PC-9 (cell line): Measurements from ENCODE around the gene ACTA1. TPM values are rescaled to one million over a fixed set of nuclear protein-coding genes. Genes with fewer than 3 reads are reported as not detected.

Source experiments
- BruUV-seq: library from RNA; stranded (reverse); fragments of 400-500 nt; replicated peaks from 2 replicates; lab custom pipeline; 2021; lab: Mats Ljungman, UMichigan
- CTCF ChIA-PET: fragments of 300-600 bp; sonication (Branson Sonifier 250); formaldehyde crosslinking; loops from one replicate; lab custom pipeline; 2022; ENCODE audit warnings: antibody characterized with exemption; lab: Charles Lee
- POLR2A ChIA-PET: fragments of 300-600 bp; sonication (Branson Sonifier 250); formaldehyde crosslinking; loops from one replicate; lab custom pipeline; 2022; ENCODE audit warnings: antibody characterized with exemption; ENCODE audit not compliant: unreplicated experiment; lab: Charles Lee
- DNase-seq, 2 experiments: peaks; one replicate each; pipeline versions ENCODE4 v3.0.0 to v3.0.0-alpha.2; 2015 to 2022; ENCODE audit warnings: mixed read lengths in 1 of 2
- H2AFZ ChIP-seq: fragments of 200-600 bp; sonication (generic); 2 replicates; pipeline ENCODE4 v1.8.1; 2017; ENCODE audit warnings: antibody characterized with exemption
- H3F3A ChIP-seq: fragments of 200-600 bp; sonication (generic); 2 replicates; pipeline ENCODE4 v1.8.1; 2017; ENCODE audit warnings: antibody characterized with exemption, mild to moderate bottlenecking, low read depth; ENCODE audit not compliant: insufficient read depth
- H3K27ac ChIP-seq: fragments of 200-600 bp; sonication (generic); 2 replicates; pipeline ENCODE4 v1.6.1; 2016; ENCODE audit warnings: mixed run types
- H3K27me3 ChIP-seq: fragments of 200-600 bp; sonication (generic); 2 replicates; pipeline ENCODE4 v1.6.1; 2016; ENCODE audit warnings: low read depth, mixed run types; ENCODE audit not compliant: insufficient read depth
- H3K36me3 ChIP-seq: fragments of 200-600 bp; sonication (generic); 2 replicates; pipeline ENCODE4 v1.6.1; 2016; ENCODE audit warnings: low read depth, mixed run types
- H3K4me1 ChIP-seq: fragments of 200-600 bp; sonication (generic); replicated peaks from 2 replicates; pipeline ENCODE4 v1.6.1; 2016; ENCODE audit warnings: mixed run types; ENCODE audit not compliant: insufficient read depth
- H3K4me2 ChIP-seq: fragments of 200-600 bp; sonication (generic); 2 replicates; pipeline ENCODE4 v1.6.1; 2017; ENCODE audit warnings: mixed run types
- H3K4me3 ChIP-seq: fragments of 200-600 bp; sonication (generic); 2 replicates; pipeline ENCODE4 v1.6.1; 2016; ENCODE audit warnings: mixed run types
- H3K79me2 ChIP-seq: fragments of 200-600 bp; sonication (generic); 2 replicates; pipeline ENCODE4 v1.6.1; 2017; ENCODE audit warnings: low read depth, mixed run types
- H3K9me2 ChIP-seq: fragments of 200-600 bp; sonication (generic); 2 replicates; pipeline ENCODE4 v1.8.1; 2017; ENCODE audit warnings: mild to moderate bottlenecking; ENCODE audit not compliant: insufficient read depth
- H3K9me3 ChIP-seq: fragments of 200-600 bp; sonication (generic); 2 replicates; pipeline ENCODE4 v1.8.1; 2016; ENCODE audit warnings: low read depth; ENCODE audit not compliant: insufficient read depth
- H4K20me1 ChIP-seq: fragments of 200-600 bp; sonication (generic); 2 replicates; pipeline ENCODE4 v1.8.1; 2017; ENCODE audit not compliant: insufficient read depth
- CTCF ChIP-seq: fragments of 200-600 bp; sonication (generic); conservative IDR thresholded peaks from 2 replicates; pipeline ENCODE4 v1.6.1; 2017; ENCODE audit warnings: mixed run types, antibody characterized with exemption, mild to moderate bottlenecking, moderate library complexity
- EZH2 ChIP-seq: fragments of 200-600 bp; sonication (generic); IDR thresholded peaks from 2 replicates; pipeline ENCODE4 v1.8.0; 2017; ENCODE audit warnings: antibody characterized with exemption, low read depth
- intact Hi-C: fragments of 100-400 bp; cut with micrococcal nuclease; formaldehyde crosslinking; loops from one replicate; pipeline ENCODE4 v1.10.0; 2022; ENCODE audit not compliant: unreplicated experiment
- total RNA-seq: library from RNA; stranded (reverse); gene quantifications from 2 replicates; pipeline ENCODE4 v1.2.3, GENCODE V29; 2021

ACTA1 gene
- total RNA-seq, 1 experiment from 2014 or later, result not detected

GRCh38 chr1:229407206-229408026, 26.5 kb downstream of the ACTA1 start:
- ChIA-PET CTCF (no interaction called here), POLR2A (no interaction called here)
- H4K20me1 ChIP-seq, result no peaks in the 10 kb centered on the region
- no peak overlapping the region for H3K4me3 ChIP-seq
- intact Hi-C loops, result no loop called here
- no peak overlapping the region for H3K27ac ChIP-seq
- DNase-seq, result no peak
- no peak for TF ChIP-seq EZH2
- TF ChIP-seq CTCF, result no peak
- H3K4me1 ChIP-seq, result peaks cover 10% of the 10 kb centered on the region; the same call in 1 of the 2 replicates
- no peaks in the 10 kb centered on the region for H3K79me2 ChIP-seq
- BruUV-seq, result no TSS peak
- no peak overlapping the region for H2AFZ ChIP-seq
- no peak overlapping the region for H3K4me2 ChIP-seq
- no peaks in the 10 kb centered on the region for H3K9me2 ChIP-seq
- no peaks in the 10 kb centered on the region for H3K9me3 ChIP-seq
- no peaks in the 10 kb centered on the region for H3F3A ChIP-seq
- H3K27me3 ChIP-seq, result peaks cover 3% of the 10 kb centered on the region; the same call in 1 of the 2 replicates
- H3K36me3 ChIP-seq, result no peaks in the 10 kb centered on the region

- POLR2A ChIA-PET, result no interaction called here
- intact Hi-C loops, result no loop called here
Measured at GRCh38 chr1:229406798-229407197, 27.1 kb downstream of the ACTA1 start.

GRCh38 chr1:229403573-229403972, 30.3 kb downstream of the ACTA1 start:
- no peaks in the 10 kb centered on the region for H3F3A ChIP-seq
- H3K36me3 ChIP-seq, result no peaks in the 10 kb centered on the region
- no peak overlapping the region for H3K4me2 ChIP-seq
- TF ChIP-seq EZH2 (no peak), CTCF (no peak)
- no peak overlapping the region for H3K27ac ChIP-seq
- CTCF ChIA-PET, result no interaction called here
- POLR2A ChIA-PET, result no interaction called here
- H3K27me3 ChIP-seq, result peaks cover 9% of the 10 kb centered on the region; the same call in 1 of the 2 replicates
- H3K9me2 ChIP-seq, result no peaks in the 10 kb centered on the region
- H3K79me2 ChIP-seq, result no peaks in the 10 kb centered on the region
- H3K4me1 ChIP-seq, result 0 out of 2 replicates have a peak, but pooled peaks cover 5% of the 10 kb centered on the region
- no TSS peak for BruUV-seq
- no peak overlapping the region for H2AFZ ChIP-seq
- H3K9me3 ChIP-seq, result no peaks in the 10 kb centered on the region
- no peak for DNase-seq
- no peaks in the 10 kb centered on the region for H4K20me1 ChIP-seq
- no peak overlapping the region for H3K4me3 ChIP-seq
- intact Hi-C loops, result no loop called here

More at GRCh38 chr1:229406798-229407197, 27.1 kb downstream of the ACTA1 start:
- Histone ChIP-seq H4K20me1 (no peaks in the 10 kb centered on the region), H3K9me3 (no peaks in the 10 kb centered on the region), H3K4me2 (no peak overlapping the region), H3K79me2 (no peaks in the 10 kb centered on the region), H2AFZ (no peak overlapping the region), H3K36me3 (no peaks in the 10 kb centered on the region), H3K4me1 (peaks cover 10% of the 10 kb centered on the region; the same call in 1 of the 2 replicates), H3K27me3 (peaks cover 3% of the 10 kb centered on the region; the same call in 1 of the 2 replicates), H3F3A (no peaks in the 10 kb centered on the region), H3K27ac (no peak overlapping the region), H3K9me2 (no peaks in the 10 kb centered on the region), H3K4me3 (no peak overlapping the region)
- BruUV-seq, result no TSS peak
- DNase-seq, result no peak
- CTCF ChIA-PET, result no interaction called here
- TF ChIP-seq CTCF, result no peak
- no peak for TF ChIP-seq EZH2
